ENCODE results near the gene RAB15.

RAB15 gene

GRCh38 chr14:64971943-64972791 is at the start of gene RAB15:
Gene RAB15 (minus strand): TSS chr14:64972336. CDS start chr14:64972076, 260 bp downstream.
- peaks cover 51% of the 10 kb centered on the region for H3K4me1 ChIP-seq (ENCODE audit: control insufficient read depth, insufficient read depth, low read length)
- peaks cover 12% of the 10 kb centered on the region; the same call in 1 of the 2 replicates for H3K27me3 ChIP-seq (ENCODE audit: control insufficient read depth, insufficient read depth, low read length)
- no peak within 1 kb of the TSS for H3K27ac ChIP-seq (ENCODE audit: low read depth, low read length)
- peak within 1 kb of the TSS; percentile 81 for H3K4me3 ChIP-seq (ENCODE audit: low read depth, low read length)
- H3K9ac ChIP-seq (ENCODE audit: low read depth, low read length) = no peak within 1 kb of the TSS; the same call in 1 of the 2 replicates
- no peaks in the 10 kb centered on the region for H3K9me3 ChIP-seq (ENCODE audit: control insufficient read depth, insufficient read depth, low read length)
- peaks cover under 1% of the 10 kb centered on the region; the same call in 1 of the 2 replicates for H3K36me3 ChIP-seq (ENCODE audit: control insufficient read depth, insufficient read depth, low read length)

- H3K27ac ChIP-seq (ENCODE audit: low read depth, low read length) = no peak overlapping the region
- peaks cover 14% of the 10 kb centered on the region for H3K36me3 ChIP-seq (ENCODE audit: control insufficient read depth, insufficient read depth, low read length)
- H3K4me1 ChIP-seq (ENCODE audit: control insufficient read depth, insufficient read depth, low read length) = no peaks in the 10 kb centered on the region
- no peak overlapping the region for H3K4me3 ChIP-seq (ENCODE audit: low read depth, low read length)
- no peaks in the 10 kb centered on the region for H3K9me3 ChIP-seq (ENCODE audit: control insufficient read depth, insufficient read depth, low read length)
- H3K27me3 ChIP-seq (ENCODE audit: control insufficient read depth, insufficient read depth, low read length) = no peaks in the 10 kb centered on the region
- no peak overlapping the region for H3K9ac ChIP-seq (ENCODE audit: low read depth, low read length)
These were observed 47.9 kb upstream of the RAB15 start for GRCh38 chr14:65019944-65020566.

GRCh38 chr14:65016471-65016870 is 44.3 kb upstream of the RAB15 start:
- H3K9ac ChIP-seq (ENCODE audit: low read depth, low read length) = no peak overlapping the region
- no peak overlapping the region for H3K27ac ChIP-seq (ENCODE audit: low read depth, low read length)
- no peaks in the 10 kb centered on the region for H3K9me3 ChIP-seq (ENCODE audit: control insufficient read depth, insufficient read depth, low read length)
- H3K4me3 ChIP-seq (ENCODE audit: low read depth, low read length) = no peak overlapping the region
- no peaks in the 10 kb centered on the region for H3K27me3 ChIP-seq (ENCODE audit: control insufficient read depth, insufficient read depth, low read length)
- peaks cover 36% of the 10 kb centered on the region for H3K36me3 ChIP-seq (ENCODE audit: control insufficient read depth, insufficient read depth, low read length)
- H3K4me1 ChIP-seq (ENCODE audit: control insufficient read depth, insufficient read depth, low read length) = no peaks in the 10 kb centered on the region

- H3K27ac ChIP-seq (ENCODE audit: low read depth, low read length) = no peak overlapping the region
- H3K4me1 ChIP-seq (ENCODE audit: control insufficient read depth, insufficient read depth, low read length) = no peaks in the 10 kb centered on the region
- peaks cover 36% of the 10 kb centered on the region for H3K36me3 ChIP-seq (ENCODE audit: control insufficient read depth, insufficient read depth, low read length)
- H3K9ac ChIP-seq (ENCODE audit: low read depth, low read length) = no peak overlapping the region
- no peak overlapping the region for H3K4me3 ChIP-seq (ENCODE audit: low read depth, low read length)
- H3K9me3 ChIP-seq (ENCODE audit: control insufficient read depth, insufficient read depth, low read length) = no peaks in the 10 kb centered on the region
- H3K27me3 ChIP-seq (ENCODE audit: control insufficient read depth, insufficient read depth, low read length) = no peaks in the 10 kb centered on the region
These were observed 43.3 kb upstream of the RAB15 start for GRCh38 chr14:65015391-65015790.

GRCh38 chr14:65012353-65012752 is 40.2 kb upstream of the RAB15 start:
- peaks cover 36% of the 10 kb centered on the region for H3K36me3 ChIP-seq (ENCODE audit: control insufficient read depth, insufficient read depth, low read length)
- H3K27ac ChIP-seq (ENCODE audit: low read depth, low read length) = no peak overlapping the region
- no peak overlapping the region for H3K9ac ChIP-seq (ENCODE audit: low read depth, low read length)
- H3K9me3 ChIP-seq (ENCODE audit: control insufficient read depth, insufficient read depth, low read length) = no peaks in the 10 kb centered on the region
- no peaks in the 10 kb centered on the region for H3K4me1 ChIP-seq (ENCODE audit: control insufficient read depth, insufficient read depth, low read length)
- no peak overlapping the region for H3K4me3 ChIP-seq (ENCODE audit: low read depth, low read length)
- H3K27me3 ChIP-seq (ENCODE audit: control insufficient read depth, insufficient read depth, low read length) = no peaks in the 10 kb centered on the region

GRCh38 chr14:65011538-65011937 is 39.4 kb upstream of the RAB15 start:
- Histone ChIP-seq H3K36me3 (ENCODE audit: control insufficient read depth, insufficient read depth, low read length) (peaks cover 34% of the 10 kb centered on the region), H3K9ac (ENCODE audit: low read depth, low read length) (no peak overlapping the region), H3K27ac (ENCODE audit: low read depth, low read length) (no peak overlapping the region), H3K4me3 (ENCODE audit: low read depth, low read length) (no peak overlapping the region), H3K9me3 (ENCODE audit: control insufficient read depth, insufficient read depth, low read length) (no peaks in the 10 kb centered on the region), H3K4me1 (ENCODE audit: control insufficient read depth, insufficient read depth, low read length) (no peaks in the 10 kb centered on the region; the same call in 1 of the 2 replicates), H3K27me3 (ENCODE audit: control insufficient read depth, insufficient read depth, low read length) (no peaks in the 10 kb centered on the region)

- no peak overlapping the region for H3K9ac ChIP-seq (ENCODE audit: low read depth, low read length)
- no peaks in the 10 kb centered on the region; the same call in 1 of the 2 replicates for H3K4me1 ChIP-seq (ENCODE audit: control insufficient read depth, insufficient read depth, low read length)
- no peak overlapping the region for H3K27ac ChIP-seq (ENCODE audit: low read depth, low read length)
- H3K4me3 ChIP-seq (ENCODE audit: low read depth, low read length) = no peak overlapping the region
- no peaks in the 10 kb centered on the region for H3K27me3 ChIP-seq (ENCODE audit: control insufficient read depth, insufficient read depth, low read length)
- H3K36me3 ChIP-seq (ENCODE audit: control insufficient read depth, insufficient read depth, low read length) = peaks cover 22% of the 10 kb centered on the region
- no peaks in the 10 kb centered on the region for H3K9me3 ChIP-seq (ENCODE audit: control insufficient read depth, insufficient read depth, low read length)
These were observed 38.2 kb upstream of the RAB15 start for GRCh38 chr14:65010211-65010931.

GRCh38 chr14:65007202-65007601 is 35.1 kb upstream of the RAB15 start:
- Histone ChIP-seq H3K27ac (ENCODE audit: low read depth, low read length) (no peak overlapping the region), H3K9me3 (ENCODE audit: control insufficient read depth, insufficient read depth, low read length) (no peaks in the 10 kb centered on the region), H3K4me1 (ENCODE audit: control insufficient read depth, insufficient read depth, low read length) (peaks cover 8% of the 10 kb centered on the region; the same call in 1 of the 2 replicates), H3K27me3 (ENCODE audit: control insufficient read depth, insufficient read depth, low read length) (no peaks in the 10 kb centered on the region), H3K4me3 (ENCODE audit: low read depth, low read length) (no peak overlapping the region), H3K36me3 (ENCODE audit: control insufficient read depth, insufficient read depth, low read length) (peaks cover 5% of the 10 kb centered on the region), H3K9ac (ENCODE audit: low read depth, low read length) (no peak overlapping the region)

GRCh38 chr14:65006261-65006721 is 34.2 kb upstream of the RAB15 start:
- Histone ChIP-seq H3K4me3 (ENCODE audit: low read depth, low read length) (no peak overlapping the region), H3K36me3 (ENCODE audit: control insufficient read depth, insufficient read depth, low read length) (no peaks in the 10 kb centered on the region), H3K4me1 (ENCODE audit: control insufficient read depth, insufficient read depth, low read length) (peaks cover 8% of the 10 kb centered on the region; the same call in 1 of the 2 replicates), H3K27me3 (ENCODE audit: control insufficient read depth, insufficient read depth, low read length) (no peaks in the 10 kb centered on the region), H3K27ac (ENCODE audit: low read depth, low read length) (peak overlapping the region; percentile 34), H3K9me3 (ENCODE audit: control insufficient read depth, insufficient read depth, low read length) (no peaks in the 10 kb centered on the region), H3K9ac (ENCODE audit: low read depth, low read length) (no peak overlapping the region)

GRCh38 chr14:65003394-65003793 is 31.3 kb upstream of the RAB15 start:
- Histone ChIP-seq H3K4me3 (ENCODE audit: low read depth, low read length) (no peak overlapping the region), H3K27me3 (ENCODE audit: control insufficient read depth, insufficient read depth, low read length) (no peaks in the 10 kb centered on the region), H3K9ac (ENCODE audit: low read depth, low read length) (no peak overlapping the region), H3K36me3 (ENCODE audit: control insufficient read depth, insufficient read depth, low read length) (no peaks in the 10 kb centered on the region), H3K4me1 (ENCODE audit: control insufficient read depth, insufficient read depth, low read length) (peaks cover 9% of the 10 kb centered on the region), H3K9me3 (ENCODE audit: control insufficient read depth, insufficient read depth, low read length) (no peaks in the 10 kb centered on the region), H3K27ac (ENCODE audit: low read depth, low read length) (no peak overlapping the region)

Measured in HUES48 (cell line).